ENCODE results near the gene AP5Z1.

GRCh38 chr7:4797858-4798705, 22.7 kb downstream of the AP5Z1 start:
- TF ChIP-seq, protein P1, sequence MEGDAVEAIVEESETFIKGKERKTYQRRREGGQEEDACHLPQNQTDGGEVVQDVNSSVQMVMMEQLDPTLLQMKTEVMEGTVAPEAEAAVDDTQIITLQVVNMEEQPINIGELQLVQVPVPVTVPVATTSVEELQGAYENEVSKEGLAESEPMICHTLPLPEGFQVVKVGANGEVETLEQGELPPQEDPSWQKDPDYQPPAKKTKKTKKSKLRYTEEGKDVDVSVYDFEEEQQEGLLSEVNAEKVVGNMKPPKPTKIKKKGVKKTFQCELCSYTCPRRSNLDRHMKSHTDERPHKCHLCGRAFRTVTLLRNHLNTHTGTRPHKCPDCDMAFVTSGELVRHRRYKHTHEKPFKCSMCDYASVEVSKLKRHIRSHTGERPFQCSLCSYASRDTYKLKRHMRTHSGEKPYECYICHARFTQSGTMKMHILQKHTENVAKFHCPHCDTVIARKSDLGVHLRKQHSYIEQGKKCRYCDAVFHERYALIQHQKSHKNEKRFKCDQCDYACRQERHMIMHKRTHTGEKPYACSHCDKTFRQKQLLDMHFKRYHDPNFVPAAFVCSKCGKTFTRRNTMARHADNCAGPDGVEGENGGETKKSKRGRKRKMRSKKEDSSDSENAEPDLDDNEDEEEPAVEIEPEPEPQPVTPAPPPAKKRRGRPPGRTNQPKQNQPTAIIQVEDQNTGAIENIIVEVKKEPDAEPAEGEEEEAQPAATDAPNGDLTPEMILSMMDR (conservative IDR thresholded peaks at IDR 0.05; ENCODE audit: low read depth, low read length), result peak; percentile 81
- no peak for TF ChIP-seq EZH2 (IDR thresholded peaks at IDR 0.05; ENCODE audit: borderline replicate concordance, low read depth, low read length, poor library complexity, severe bottlenecking)
